Fibroblast of skin of abdomen (primary cell): ENCODE results near the gene ANGPTL2.

Source experiments
- DNase-seq: peaks from one replicate; pipeline ENCODE4 v3.0.0-alpha.2; 2013

The ANGPTL2 gene

DNA sequence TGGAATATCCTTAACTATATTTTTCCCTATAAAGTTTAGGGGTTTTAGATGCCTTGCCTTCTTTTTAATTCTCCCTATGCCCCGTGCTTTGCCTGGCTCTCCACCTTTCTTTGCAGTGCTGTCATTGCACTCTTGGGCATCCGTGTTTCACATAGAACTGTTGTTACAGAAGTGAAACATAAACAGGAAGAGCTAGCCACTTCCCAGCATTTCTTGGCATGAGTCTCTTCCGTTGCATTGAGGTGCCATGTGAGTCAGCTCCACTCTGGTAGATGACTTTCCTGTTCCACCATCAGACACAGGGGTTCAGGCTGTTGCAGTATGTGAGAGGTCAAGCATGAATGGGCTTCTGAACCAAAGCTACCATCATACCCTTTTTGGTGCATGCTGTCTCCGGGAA lies 73.4 kb downstream of the ANGPTL2 start:
- DNase-seq: peak; percentile 78

DNA sequence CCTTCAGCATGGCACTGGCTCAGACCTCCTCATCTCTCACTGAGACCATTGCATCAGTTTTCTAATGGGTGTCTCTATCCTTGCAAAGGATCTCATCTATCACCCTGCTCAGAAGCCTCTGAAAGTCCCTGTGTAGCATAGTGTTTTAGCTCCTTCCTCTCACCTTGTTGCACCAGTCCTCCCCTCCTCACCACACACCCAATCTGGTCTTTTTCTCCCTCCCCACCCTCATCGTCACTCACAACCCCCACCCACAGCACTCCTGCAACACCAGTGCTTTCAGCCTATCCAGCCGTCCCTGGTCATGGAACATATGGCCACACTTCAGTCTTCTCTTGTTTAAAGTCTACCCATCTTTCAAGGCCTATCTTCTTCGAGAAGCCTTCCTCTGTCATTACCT lies 74.5 kb downstream of the ANGPTL2 start:
- DNase-seq: no peak

DNA sequence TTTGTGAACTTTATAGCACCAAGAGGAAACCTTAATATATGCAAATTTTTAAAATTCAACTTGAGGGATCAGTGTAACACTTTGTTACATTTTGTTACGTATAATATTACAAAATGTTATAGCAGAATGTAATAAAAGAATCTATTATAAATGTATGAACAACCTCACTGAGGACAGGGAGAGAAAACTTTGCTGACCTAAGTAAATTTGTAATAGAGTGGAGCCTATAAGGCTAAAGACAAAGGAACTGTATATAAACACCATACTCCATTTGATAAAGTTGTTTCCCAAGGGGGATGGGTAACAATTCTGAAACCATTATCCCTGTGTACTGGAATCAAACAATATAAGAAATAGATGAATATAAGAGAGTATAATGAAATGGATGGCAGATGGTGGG lies 77.3 kb downstream of the ANGPTL2 start:
- DNase-seq: no peak

DNA sequence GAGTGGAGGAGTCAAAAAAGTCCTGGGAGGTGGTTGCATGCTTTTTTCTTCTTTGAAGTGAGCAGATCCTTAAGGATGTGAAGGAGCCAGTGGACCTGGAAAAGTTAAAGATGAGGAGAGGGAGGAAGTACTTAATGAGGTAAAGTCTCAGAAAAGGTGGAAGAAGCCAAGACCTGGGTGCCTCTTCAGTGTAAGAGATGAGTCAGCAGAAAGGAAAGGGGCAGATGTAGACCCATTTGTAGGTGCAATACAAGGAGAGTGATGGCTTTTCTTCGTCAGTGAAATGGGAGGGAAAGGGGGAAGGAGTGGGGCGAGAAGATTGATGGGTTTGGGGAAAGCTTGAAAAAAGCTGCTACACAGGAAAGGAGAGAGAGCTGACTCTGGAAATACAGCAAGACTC lies 82.9 kb downstream of the ANGPTL2 start:
- DNase-seq: no peak

DNA sequence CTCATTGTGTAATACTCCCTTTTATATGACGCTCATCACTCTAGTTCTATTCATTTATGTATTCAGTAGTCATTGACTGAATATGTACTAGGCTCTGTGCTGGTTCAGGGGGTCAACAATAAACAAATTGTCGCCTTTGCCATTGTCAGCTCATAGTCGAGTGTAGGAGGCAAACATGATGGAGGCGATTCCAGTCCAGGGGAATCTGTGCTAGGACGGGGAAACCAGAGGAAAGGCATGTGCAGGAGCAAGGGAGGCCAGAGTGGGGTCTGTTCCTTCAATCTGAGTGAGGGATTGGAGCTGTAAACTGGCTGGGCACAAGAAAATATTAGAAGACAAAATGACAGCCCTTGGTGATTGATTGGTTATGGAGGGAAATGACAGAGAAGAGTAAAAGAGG lies 83.9 kb downstream of the ANGPTL2 start:
- no peak for DNase-seq
